Endothelial cell of umbilical vein (primary cell): ENCODE measurements around the gene SH3PXD2A. TPM values are rescaled to one million over a fixed set of nuclear protein-coding genes. Genes with fewer than 3 reads are reported as not detected.

Source experiments
- BruUV-seq: library from RNA; stranded (reverse); fragments of 400-500 nt; replicated peaks from 2 replicates; lab custom pipeline; 2021; lab: Mats Ljungman, UMichigan
- CTCF ChIA-PET: fragments of 300-600, 350-600 bp; sonication (Branson Sonifier 250); formaldehyde crosslinking; loops from one replicate; lab custom pipeline; 2021; ENCODE audit warnings: antibody characterized with exemption, inconsistent platforms; lab: Charles Lee
- POLR2A ChIA-PET: fragments of 300-600, 350-600 bp; sonication (Branson Sonifier 250); formaldehyde crosslinking; loops from one replicate; lab custom pipeline; 2021; ENCODE audit warnings: antibody characterized with exemption, inconsistent platforms; lab: Charles Lee
- DNase-seq: peaks from one replicate; pipeline ENCODE4 v3.0.0-alpha.2; 2011; ENCODE audit warnings: low read depth, low spot score
- FAIRE-seq: peaks from 2 replicates; lab custom pipeline; 2011; peaks lifted over from hg19 to GRCh38; lab: Jason Lieb, UNC
- H2AFZ ChIP-seq: 2 replicates; pipeline ENCODE4 v1.6.0; 2012; ENCODE audit warnings: low read depth, low read length, control low read depth, inconsistent platforms
- H3K27ac ChIP-seq: 2 replicates; pipeline ENCODE4 v1.5.1; 2011; ENCODE audit warnings: low read depth, mild to moderate bottlenecking, control low read depth, low read length, moderate library complexity; ENCODE audit not compliant: insufficient read depth
- H3K27me3 ChIP-seq, 2 experiments: 2 replicates each; pipeline versions ENCODE4 v1.6.0 to v1.6.1; 2011; ENCODE audit warnings: low read length in 2 of 2, mixed read lengths in 1 of 2; ENCODE audit not compliant: control insufficient read depth in 2 of 2, insufficient read depth in 2 of 2
- H3K36me3 ChIP-seq, 2 experiments: 2 replicates in 1 of 2; 3 replicates in 1 of 2; pipeline ENCODE4 v1.5.1; 2011; ENCODE audit warnings: low read length in 2 of 2, mild to moderate bottlenecking in 1 of 2, moderate library complexity in 1 of 2; ENCODE audit not compliant: control insufficient read depth in 2 of 2, insufficient read depth in 2 of 2; ENCODE audit errors: extremely low read depth in 1 of 2
- H3K4me1 ChIP-seq: 3 replicates; pipeline ENCODE4 v1.5.1; 2011; ENCODE audit warnings: mild to moderate bottlenecking, low read length; ENCODE audit not compliant: control insufficient read depth, insufficient read depth; ENCODE audit errors: extremely low read depth
- H3K4me2 ChIP-seq: 2 replicates; pipeline ENCODE4 v1.6.1; 2011; ENCODE audit warnings: low read length, control low read depth, mixed read lengths; ENCODE audit not compliant: insufficient read depth
- H3K4me3 ChIP-seq, 3 experiments: fragments of 200-600 bp in 1 of 3; sonication (generic), shearing (Covaris generic) in 1 of 3; replicated peaks in 1 of 3; 2 replicates each; pipeline ENCODE4 v1.5.1; 2011 to 2016; ENCODE audit warnings: control low read depth in 3 of 3, low read length in 3 of 3, mild to moderate bottlenecking in 2 of 3, inconsistent platforms in 1 of 3, low read depth in 1 of 3, moderate library complexity in 1 of 3; ENCODE audit not compliant: insufficient read depth in 1 of 3
- H3K79me2 ChIP-seq: 2 replicates; pipeline ENCODE4 v1.6.0; 2012; ENCODE audit warnings: low read length, inconsistent platforms; ENCODE audit not compliant: control insufficient read depth, insufficient read depth
- H3K9ac ChIP-seq: replicated peaks from 2 replicates; pipeline ENCODE3; 2011; ENCODE audit warnings: low read length, control low read depth; ENCODE audit not compliant: insufficient read depth; ENCODE audit errors: extremely low read depth
- H3K9me1 ChIP-seq: replicated peaks from 3 replicates; pipeline ENCODE4 v1.6.0; 2011; ENCODE audit warnings: mild to moderate bottlenecking, low read length; ENCODE audit not compliant: control insufficient read depth, insufficient read depth; ENCODE audit errors: extremely low read depth
- H3K9me3 ChIP-seq: replicated peaks from 2 replicates; pipeline ENCODE4 v1.5.1; 2012; ENCODE audit warnings: low read length, inconsistent platforms; ENCODE audit not compliant: control insufficient read depth, insufficient read depth
- H4K20me1 ChIP-seq: replicated peaks from 2 replicates; pipeline ENCODE3; 2011; ENCODE audit warnings: mild to moderate bottlenecking, low read length; ENCODE audit not compliant: control insufficient read depth, insufficient read depth; ENCODE audit errors: extremely low read depth
- EZH2 ChIP-seq: IDR thresholded peaks from 2 replicates; pipeline ENCODE4 v1.6.1; 2012; ENCODE audit warnings: borderline replicate concordance, low read depth, mild to moderate bottlenecking, moderate library complexity, low read length, inconsistent platforms; ENCODE audit not compliant: severe bottlenecking
- FOS ChIP-seq: IDR thresholded peaks from 2 replicates; pipeline ENCODE4 v1.6.1; 2011; ENCODE audit warnings: mild to moderate bottlenecking, low read length, moderate library complexity, borderline replicate concordance; ENCODE audit not compliant: insufficient read depth
- GATA2 ChIP-seq: IDR thresholded peaks from 2 replicates; pipeline ENCODE4 v1.7.0; 2011; ENCODE audit warnings: low read depth, mild to moderate bottlenecking, moderate library complexity, mixed read lengths, low read length; ENCODE audit not compliant: insufficient read length, insufficient read depth
- JUN ChIP-seq: IDR thresholded peaks from 2 replicates; pipeline ENCODE4 v1.6.1; 2011; ENCODE audit warnings: borderline replicate concordance, low read depth; ENCODE audit not compliant: insufficient read length, insufficient read depth
- MYC ChIP-seq: IDR thresholded peaks from one replicate; pipeline ENCODE4 v1.6.1; 2011; ENCODE audit warnings: mild to moderate bottlenecking, low read depth, low read length
- POLR2A ChIP-seq: IDR thresholded peaks from 2 replicates; pipeline ENCODE4 v1.6.1; 2012; ENCODE audit warnings: low read depth, mild to moderate bottlenecking, control low read depth, low read length
- POLR2AphosphoS5 ChIP-seq: IDR thresholded peaks from 2 replicates; pipeline ENCODE4 v1.6.1; 2012; ENCODE audit warnings: low read depth, mild to moderate bottlenecking, control low read depth, low read length, moderate library complexity; ENCODE audit not compliant: insufficient read depth
- dilution Hi-C: fragments of 300-500 bp; cut with MboI; formaldehyde crosslinking; loops from one replicate; pipeline ENCODE4 v1.15.0; 2019; ENCODE audit warnings: low sequenced_read_pairs; ENCODE audit not compliant: extremely low pct_ligation_motif_present
- intact Hi-C: fragments of 100-400 bp; cut with micrococcal nuclease; formaldehyde crosslinking; loops from one replicate; pipeline ENCODE4 v1.10.0; 2022
- polyA plus RNA-seq, 4 experiments: library from polyadenylated mRNA; depleted of rRNA in 3 of 4; stranded (reverse) in 3 of 4; unstranded in 1 of 4; fragments of >200 nt; gene quantifications; 2 replicates each; pipeline versions ENCODE4 v1.2.1 to v1.2.3, GENCODE V29; 2011 to 2012; ENCODE audit warnings: missing spikeins in 1 of 4
- total RNA-seq: library from RNA; stranded (reverse); gene quantifications from 2 replicates; pipeline ENCODE4 v1.2.3, GENCODE V29; 2021
- TF ChIP-seq, protein P1 (sequence below), 2 donors: IDR thresholded peaks; 1 replicate in 1 of 2; 2 replicates in 1 of 2; pipeline ENCODE4 v1.5.1; 2011; ENCODE audit warnings: low read length in 2 of 2, mild to moderate bottlenecking in 2 of 2, moderate library complexity in 2 of 2, control low read depth in 1 of 2, inconsistent platforms in 1 of 2, low read depth in 1 of 2; ENCODE audit not compliant: insufficient read depth in 1 of 2; ENCODE audit errors: extremely low read depth in 1 of 2
- TF ChIP-seq, protein P2 (sequence below): IDR thresholded peaks from 2 replicates; pipeline ENCODE4 v1.6.1; 2011; ENCODE audit not compliant: insufficient read depth, insufficient read length

The SH3PXD2A gene
- total and polyA plus RNA-seq, 2 donors (not counting 3 experiments of a cell fraction or from before 2014, with no cell fraction given), result 1.4 to 5.1 TPM

DNA sequence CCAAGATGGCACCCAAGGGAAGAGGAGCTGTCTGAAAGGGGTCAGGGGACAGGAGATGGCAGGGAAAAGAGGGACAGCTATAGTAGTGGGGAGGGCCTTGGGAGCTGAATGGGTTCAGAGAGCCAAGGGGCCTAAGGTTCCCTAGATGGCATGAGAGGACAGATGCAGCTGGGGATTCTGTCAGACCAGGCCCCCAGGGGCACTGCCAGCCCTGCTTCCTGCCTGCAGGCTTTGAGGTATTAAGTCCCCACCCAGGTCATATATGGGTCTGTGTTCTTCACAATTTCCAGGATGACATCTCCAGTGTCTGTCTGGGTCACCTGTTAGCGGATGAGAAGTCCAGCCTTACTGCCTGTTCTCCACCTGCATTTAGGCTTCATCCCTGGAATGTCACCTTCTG is 305.1 kb downstream of the SH3PXD2A start:
- dilution Hi-C loops, result no loop called here
- POLR2A ChIA-PET, result no interaction called here
- FAIRE-seq, result no peak

DNA sequence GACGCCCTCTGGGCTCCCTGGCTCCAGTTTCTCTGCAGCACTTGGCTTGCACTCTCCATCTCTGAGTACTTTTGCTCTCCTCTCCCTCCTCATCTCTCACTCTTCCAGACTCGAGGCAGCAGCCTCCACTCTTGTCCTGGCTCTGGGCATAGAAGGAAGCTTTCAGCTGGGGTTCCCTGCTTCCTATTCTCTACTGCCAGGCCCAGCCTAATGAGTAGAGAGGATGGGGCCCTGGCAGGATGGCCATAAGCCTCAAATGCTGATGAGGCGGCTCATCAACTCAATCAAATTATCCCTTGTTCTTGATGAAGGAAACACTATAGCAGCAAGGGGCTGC is 306.1 kb downstream of the SH3PXD2A start:
- BruUV-seq, result no TSS peak
- Histone ChIP-seq H3K9me1 (no peaks in the 10 kb centered on the region), H4K20me1 (no peaks in the 10 kb centered on the region), H3K9me3 (no peaks in the 10 kb centered on the region), H3K27ac (no peak overlapping the region), H3K36me3 (no peaks in the 10 kb centered on the region), H3K79me2 (no peaks in the 10 kb centered on the region), H3K9ac (no peak overlapping the region), H3K4me2 (no peak overlapping the region), H2AFZ (no peak overlapping the region), H3K4me3 (no peak overlapping the region), H3K27me3 (peaks cover 5 to 6% of the 10 kb centered on the region in 2 experiments), H3K4me1 (no peaks in the 10 kb centered on the region)
- dilution Hi-C loops (no loop called here), intact Hi-C loops (no loop called here)
- TF ChIP-seq MYC (no peak), JUN (no peak), POLR2AphosphoS5 (no peak), POLR2A (no peak), GATA2 (no peak), EZH2 (no peak), FOS (no peak)
- TF ChIP-seq, protein P1, sequence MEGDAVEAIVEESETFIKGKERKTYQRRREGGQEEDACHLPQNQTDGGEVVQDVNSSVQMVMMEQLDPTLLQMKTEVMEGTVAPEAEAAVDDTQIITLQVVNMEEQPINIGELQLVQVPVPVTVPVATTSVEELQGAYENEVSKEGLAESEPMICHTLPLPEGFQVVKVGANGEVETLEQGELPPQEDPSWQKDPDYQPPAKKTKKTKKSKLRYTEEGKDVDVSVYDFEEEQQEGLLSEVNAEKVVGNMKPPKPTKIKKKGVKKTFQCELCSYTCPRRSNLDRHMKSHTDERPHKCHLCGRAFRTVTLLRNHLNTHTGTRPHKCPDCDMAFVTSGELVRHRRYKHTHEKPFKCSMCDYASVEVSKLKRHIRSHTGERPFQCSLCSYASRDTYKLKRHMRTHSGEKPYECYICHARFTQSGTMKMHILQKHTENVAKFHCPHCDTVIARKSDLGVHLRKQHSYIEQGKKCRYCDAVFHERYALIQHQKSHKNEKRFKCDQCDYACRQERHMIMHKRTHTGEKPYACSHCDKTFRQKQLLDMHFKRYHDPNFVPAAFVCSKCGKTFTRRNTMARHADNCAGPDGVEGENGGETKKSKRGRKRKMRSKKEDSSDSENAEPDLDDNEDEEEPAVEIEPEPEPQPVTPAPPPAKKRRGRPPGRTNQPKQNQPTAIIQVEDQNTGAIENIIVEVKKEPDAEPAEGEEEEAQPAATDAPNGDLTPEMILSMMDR (IDR thresholded peaks at IDR 0.05; ENCODE audit: extremely low read depth in 1 of 2, insufficient read depth in 1 of 2, low read depth in 1 of 2, low read length in 2 of 2), result no peak
- TF ChIP-seq, protein P2, sequence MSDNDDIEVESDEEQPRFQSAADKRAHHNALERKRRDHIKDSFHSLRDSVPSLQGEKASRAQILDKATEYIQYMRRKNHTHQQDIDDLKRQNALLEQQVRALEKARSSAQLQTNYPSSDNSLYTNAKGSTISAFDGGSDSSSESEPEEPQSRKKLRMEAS, result no peak
- POLR2A ChIA-PET, result no interaction called here
- no peak for DNase-seq
- CTCF ChIA-PET, result interaction anchor here (0.9 to 1.5 kb wide), 2 partner anchors 10 to 40 kb away, joined by 3 to 4 read pairs; no protein-coding TSS in a partner anchor
- FAIRE-seq, result no peak

More for the DNA sequence above, 305.1 kb downstream of the SH3PXD2A start:
- H3K4me2 ChIP-seq, result no peak overlapping the region
- CTCF ChIA-PET, result interaction anchor here (1.2 to 1.5 kb wide), 2 partner anchors 7 to 40 kb away, joined by 4 to 5 read pairs; no protein-coding TSS in a partner anchor
- no peaks in the 10 kb centered on the region for H4K20me1 ChIP-seq
- intact Hi-C loops, result no loop called here
- no peaks in the 10 kb centered on the region for H3K9me3 ChIP-seq
- no peaks in the 10 kb centered on the region for H3K79me2 ChIP-seq
- H3K27me3 ChIP-seq, result peaks cover 10 to 11% of the 10 kb centered on the region in 2 experiments
- no peaks in the 10 kb centered on the region for H3K36me3 ChIP-seq
- DNase-seq, result no peak
- BruUV-seq, result no TSS peak
- TF ChIP-seq GATA2 (no peak), FOS (no peak)
- TF ChIP-seq, protein P2, result no peak
- H3K9ac ChIP-seq, result no peak overlapping the region
- H2AFZ ChIP-seq, result no peak overlapping the region
- H3K27ac ChIP-seq, result no peak overlapping the region
- no peaks in the 10 kb centered on the region for H3K4me1 ChIP-seq
- H3K9me1 ChIP-seq, result no peaks in the 10 kb centered on the region
- H3K4me3 ChIP-seq, result no peak overlapping the region
